Measurements from ENCODE around the gene TOP3A.

TOP3A gene

GRCh38 chr17:18233803-18234518, 80.8 kb downstream of the TOP3A start:
- Histone ChIP-seq H3K9me3 (ENCODE audit: control insufficient read depth, insufficient read depth, low read length) (no peaks in the 10 kb centered on the region), H3K27me3 (ENCODE audit: control insufficient read depth, low read length) (no peaks in the 10 kb centered on the region), H4K20me1 (ENCODE audit: control insufficient read depth, insufficient read depth, low read depth, low read length) (no peaks in the 10 kb centered on the region), H3F3A (ENCODE audit: control insufficient read depth, insufficient read depth) (no peaks in the 10 kb centered on the region), H3K36me3 (ENCODE audit: control insufficient read depth, low read length) (no peaks in the 10 kb centered on the region; the same call in 1 of the 2 replicates), H3K9me2 (replicated peaks; ENCODE audit: control insufficient read depth, low read length) (no peaks in the 10 kb centered on the region), H3K79me2 (ENCODE audit: control insufficient read depth, low read length) (no peaks in the 10 kb centered on the region), H3K4me3 (ENCODE audit: low read length) (no peak overlapping the region), H3K4me1 (ENCODE audit: control insufficient read depth, low read length) (no peaks in the 10 kb centered on the region), H3K4me2 (ENCODE audit: low read length) (no peak overlapping the region), H3K27ac (ENCODE audit: low read depth, low read length) (no peak overlapping the region)
- TF ChIP-seq CTCF (IDR thresholded peaks at IDR 0.05; ENCODE audit: low read depth, low read length, poor library complexity, severe bottlenecking) (no peak), EZH2phosphoT487 (IDR thresholded peaks at IDR 0.05; ENCODE audit: borderline replicate concordance, low read length) (no peak)

GRCh38 chr17:18231164-18231563, 83.6 kb downstream of the TOP3A start:
- H3K4me2 ChIP-seq (ENCODE audit: low read length): no peak overlapping the region
- H3K27me3 ChIP-seq (ENCODE audit: control insufficient read depth, low read length): no peaks in the 10 kb centered on the region
- H3K9me2 ChIP-seq (replicated peaks; ENCODE audit: control insufficient read depth, low read length): no peaks in the 10 kb centered on the region
- H3K36me3 ChIP-seq (ENCODE audit: control insufficient read depth, low read length): no peaks in the 10 kb centered on the region; the same call in 1 of the 2 replicates
- no peaks in the 10 kb centered on the region for H3F3A ChIP-seq (ENCODE audit: control insufficient read depth, insufficient read depth)
- TF ChIP-seq CTCF (IDR thresholded peaks at IDR 0.05; ENCODE audit: low read depth, low read length, poor library complexity, severe bottlenecking) (no peak), EZH2phosphoT487 (IDR thresholded peaks at IDR 0.05; ENCODE audit: borderline replicate concordance, low read length) (no peak)
- no peaks in the 10 kb centered on the region for H4K20me1 ChIP-seq (ENCODE audit: control insufficient read depth, insufficient read depth, low read depth, low read length)
- H3K4me3 ChIP-seq (ENCODE audit: low read length): no peak overlapping the region
- peaks cover 6% of the 10 kb centered on the region for H3K4me1 ChIP-seq (ENCODE audit: control insufficient read depth, low read length)
- no peak overlapping the region for H3K27ac ChIP-seq (ENCODE audit: low read depth, low read length)
- no peaks in the 10 kb centered on the region for H3K9me3 ChIP-seq (ENCODE audit: control insufficient read depth, insufficient read depth, low read length)
- peaks cover 4% of the 10 kb centered on the region for H3K79me2 ChIP-seq (ENCODE audit: control insufficient read depth, low read length)

GRCh38 chr17:18230288-18231141, 84.3 kb downstream of the TOP3A start:
- Histone ChIP-seq H3K4me1 (ENCODE audit: control insufficient read depth, low read length) (peaks cover 9% of the 10 kb centered on the region), H3K4me2 (ENCODE audit: low read length) (no peak overlapping the region), H3K27ac (ENCODE audit: low read depth, low read length) (no peak overlapping the region), H3F3A (ENCODE audit: control insufficient read depth, insufficient read depth) (no peaks in the 10 kb centered on the region), H3K9me2 (replicated peaks; ENCODE audit: control insufficient read depth, low read length) (no peaks in the 10 kb centered on the region), H3K27me3 (ENCODE audit: control insufficient read depth, low read length) (no peaks in the 10 kb centered on the region), H3K4me3 (ENCODE audit: low read length) (no peak overlapping the region), H4K20me1 (ENCODE audit: control insufficient read depth, insufficient read depth, low read depth, low read length) (no peaks in the 10 kb centered on the region), H3K79me2 (ENCODE audit: control insufficient read depth, low read length) (peaks cover 8% of the 10 kb centered on the region), H3K36me3 (ENCODE audit: control insufficient read depth, low read length) (no peaks in the 10 kb centered on the region; the same call in 1 of the 2 replicates), H3K9me3 (ENCODE audit: control insufficient read depth, insufficient read depth, low read length) (no peaks in the 10 kb centered on the region)
- no peak for TF ChIP-seq EZH2phosphoT487 (IDR thresholded peaks at IDR 0.05; ENCODE audit: borderline replicate concordance, low read length)
- TF ChIP-seq CTCF (IDR thresholded peaks at IDR 0.05; ENCODE audit: low read depth, low read length, poor library complexity, severe bottlenecking): no peak
